ENCODE data around the gene PTBP1. TPM values are rescaled to one million over a fixed set of nuclear protein-coding genes. Genes with fewer than 3 reads are reported as not detected.
"Not testable (repeated sequence)": the region's sequence is repeated elsewhere in the genome, so short reads cannot be mapped to it uniquely, and the experiment has no call there.

The PTBP1 gene
- total RNA-seq, 2 experiments from 2014 or later = 510 to 532 TPM

DNA sequence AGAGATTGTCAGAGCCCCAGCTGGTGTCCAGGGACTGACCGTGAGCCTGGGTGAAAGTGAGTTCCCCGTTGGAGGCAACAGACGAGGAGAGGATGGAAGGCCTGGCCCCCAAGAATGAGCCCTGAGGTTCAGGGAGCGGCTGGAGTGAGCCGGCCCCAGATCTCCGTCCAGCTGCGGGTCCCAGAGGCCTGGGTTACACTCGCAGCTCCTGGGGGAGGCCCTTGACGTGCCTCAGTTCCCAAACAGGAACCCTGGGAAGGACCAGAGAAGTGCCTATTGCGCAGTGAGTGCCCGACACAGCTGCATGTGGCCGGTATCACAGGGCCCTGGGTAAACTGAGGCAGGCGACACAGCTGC lies 53.7 kb downstream of the PTBP1 start:
- H3K36me3 Mint-ChIP-seq (ENCODE audit: low read depth) = no peaks in the 10 kb centered on the region
- peaks cover 34% of the 10 kb centered on the region for H3K27me3 Mint-ChIP-seq (ENCODE audit: low read depth)
- no peak for DNase-seq
- H3K9me3 Mint-ChIP-seq = no peaks in the 10 kb centered on the region
- CTCF ChIA-PET = interaction anchor here (0.8 kb wide), 1 partner anchor 13 kb away, joined by 3 read pairs; no protein-coding TSS in a partner anchor
- H3K4me1 Mint-ChIP-seq (ENCODE audit: low read depth) = no peaks in the 10 kb centered on the region
- H3K4me3 Mint-ChIP-seq = no peak overlapping the region
- H3K27ac Mint-ChIP-seq = no peak overlapping the region
- intact Hi-C loops (cut with micrococcal nuclease) = no loop called here

DNA sequence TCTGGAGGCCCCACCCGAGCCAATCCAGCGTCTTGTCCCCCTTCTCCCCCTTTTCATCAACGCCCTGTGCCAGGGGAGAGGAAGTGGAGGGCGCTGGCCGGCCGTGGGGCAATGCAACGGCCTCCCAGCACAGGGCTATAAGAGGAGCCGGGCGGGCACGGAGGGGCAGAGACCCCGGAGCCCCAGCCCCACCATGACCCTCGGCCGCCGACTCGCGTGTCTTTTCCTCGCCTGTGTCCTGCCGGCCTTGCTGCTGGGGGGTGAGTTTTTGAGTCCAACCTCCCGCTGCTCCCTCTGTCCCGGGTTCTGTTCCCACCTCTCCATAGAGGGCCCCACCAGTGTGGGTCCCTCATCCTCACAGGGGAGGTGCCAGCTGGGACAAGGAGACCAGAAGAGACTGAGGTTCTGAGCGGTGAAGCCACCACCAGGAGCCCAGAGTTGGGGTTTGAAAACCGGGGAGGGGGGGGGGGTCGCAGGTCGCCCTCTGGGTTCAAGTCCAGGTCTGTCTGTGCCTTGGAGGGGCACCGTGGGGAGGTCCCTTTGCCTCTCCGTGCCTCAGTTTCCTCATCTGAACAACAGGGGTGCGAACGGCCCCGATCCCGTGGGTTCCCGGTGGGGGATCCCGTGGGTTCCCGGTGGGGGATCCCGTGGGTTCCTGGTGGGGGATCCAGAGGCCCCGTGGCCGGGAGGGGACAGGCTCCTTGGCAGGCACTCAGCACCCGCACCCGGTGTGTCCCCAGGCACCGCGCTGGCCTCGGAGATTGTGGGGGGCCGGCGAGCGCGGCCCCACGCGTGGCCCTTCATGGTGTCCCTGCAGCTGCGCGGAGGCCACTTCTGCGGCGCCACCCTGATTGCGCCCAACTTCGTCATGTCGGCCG lies 55.1 kb downstream of the PTBP1 start, which contains the start of gene ELANE:
Gene ELANE, plus strand, starts transcription at position 168 of the 878 bp plus-strand sequence. Its CDS starts 26 bp downstream, at position 194.
- Mint-ChIP-seq H3K4me1 (ENCODE audit: low read depth) (no peaks in the 10 kb centered on the region), H3K4me3 (no peak within 1 kb of the TSS), H3K27me3 (ENCODE audit: low read depth) (peaks cover 24% of the 10 kb centered on the region), H3K9me3 (no peaks in the 10 kb centered on the region), H3K27ac (no peak within 1 kb of the TSS), H3K36me3 (ENCODE audit: low read depth) (no peaks in the 10 kb centered on the region)
- intact Hi-C loops (cut with micrococcal nuclease) = no loop called here
- DNase-seq = no peak
- CTCF ChIA-PET = no interaction called here

DNA sequence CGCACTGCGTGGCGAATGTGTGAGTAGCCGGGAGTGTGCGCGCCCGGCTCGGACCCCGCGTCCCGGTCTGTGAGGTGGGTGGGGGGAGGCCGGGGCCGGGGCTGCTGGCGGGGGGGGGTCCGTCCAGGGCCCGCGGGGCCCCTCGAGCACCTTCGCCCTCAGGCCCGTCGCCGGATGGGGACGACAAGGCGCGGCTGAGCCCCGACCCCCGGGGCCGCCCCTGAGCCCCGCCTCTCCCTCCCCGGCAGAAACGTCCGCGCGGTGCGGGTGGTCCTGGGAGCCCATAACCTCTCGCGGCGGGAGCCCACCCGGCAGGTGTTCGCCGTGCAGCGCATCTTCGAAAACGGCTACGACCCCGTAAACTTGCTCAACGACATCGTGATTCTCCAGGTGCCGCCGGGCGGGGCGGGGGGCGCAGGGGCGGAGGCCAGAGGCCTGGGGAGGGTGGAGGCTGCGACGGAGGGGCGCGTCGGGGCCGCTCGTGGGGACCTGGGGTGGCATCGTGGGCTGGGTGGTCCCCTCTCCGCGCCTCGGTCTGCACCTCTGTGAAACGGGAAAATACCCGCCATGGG lies 55.8 kb downstream of the PTBP1 start:
- CTCF ChIA-PET = no interaction called here
- intact Hi-C loops (cut with micrococcal nuclease) = no loop called here
- Mint-ChIP-seq H3K36me3 (ENCODE audit: low read depth) (no peaks in the 10 kb centered on the region), H3K27me3 (ENCODE audit: low read depth) (peaks cover 21% of the 10 kb centered on the region), H3K4me1 (ENCODE audit: low read depth) (no peaks in the 10 kb centered on the region), H3K9me3 (no peaks in the 10 kb centered on the region), H3K4me3 (no peak overlapping the region), H3K27ac (no peak overlapping the region)
- no peak for DNase-seq

DNA sequence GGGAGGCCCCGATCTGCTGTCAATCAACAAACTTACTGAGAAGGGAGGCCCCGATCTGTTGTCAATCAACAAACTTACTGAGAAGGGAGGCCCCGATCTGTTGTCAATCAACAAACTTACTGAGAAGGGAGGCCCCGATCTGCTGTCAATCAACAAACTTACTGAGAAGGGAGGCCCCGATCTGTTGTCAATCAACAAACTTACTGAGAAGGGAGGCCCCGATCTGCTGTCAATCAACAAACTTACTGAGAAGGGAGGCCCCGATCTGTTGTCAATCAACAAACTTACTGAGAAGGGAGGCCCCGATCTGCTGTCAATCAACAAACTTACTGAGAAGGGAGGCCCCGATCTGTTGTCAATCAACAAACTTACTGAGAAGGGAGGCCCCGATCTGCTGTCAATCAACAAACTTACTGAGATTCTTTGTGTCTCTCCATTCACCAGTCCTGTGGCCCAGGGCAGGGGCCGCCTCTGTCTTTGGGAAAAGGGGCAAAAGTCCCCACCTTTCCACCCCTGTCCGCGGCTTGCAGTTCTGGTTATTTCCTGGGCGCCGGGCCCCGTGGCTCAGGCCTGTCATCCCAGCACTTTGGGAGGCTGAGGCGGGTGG lies 56.5 kb downstream of the PTBP1 start:
- CTCF ChIA-PET; H3K4me1 Mint-ChIP-seq (ENCODE audit: low read depth); intact Hi-C loops (cut with micrococcal nuclease); H3K27ac Mint-ChIP-seq; DNase-seq; H3K4me3 Mint-ChIP-seq; H3K36me3 Mint-ChIP-seq (ENCODE audit: low read depth); H3K9me3 Mint-ChIP-seq: not testable (repeated sequence)
- peaks cover 16% of the 10 kb centered on the region for H3K27me3 Mint-ChIP-seq (ENCODE audit: low read depth)

DNA sequence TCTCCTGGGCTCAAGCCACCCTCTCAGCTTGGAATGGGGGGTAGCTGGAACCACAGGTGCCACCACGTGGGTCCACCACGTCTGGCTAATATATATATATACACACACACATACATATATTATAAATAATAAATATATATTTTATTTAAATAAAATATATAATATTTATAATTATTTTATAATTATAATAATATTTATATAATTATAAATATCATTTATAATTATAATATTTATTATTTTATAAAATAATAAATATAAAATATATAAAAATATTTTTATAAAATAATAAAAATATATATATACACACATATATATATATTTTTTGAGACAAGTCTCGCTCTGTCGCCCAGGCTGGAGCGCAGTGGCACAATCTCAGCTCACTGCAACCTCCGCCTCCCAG lies 57.3 kb downstream of the PTBP1 start:
- no peak overlapping the region for H3K4me3 Mint-ChIP-seq
- no peak for DNase-seq
- no peaks in the 10 kb centered on the region for H3K36me3 Mint-ChIP-seq (ENCODE audit: low read depth)
- CTCF ChIA-PET = interaction anchor here (0.7 kb wide), 1 partner anchor 117 kb away, joined by 3 read pairs; no protein-coding TSS in a partner anchor
- no peaks in the 10 kb centered on the region for H3K4me1 Mint-ChIP-seq (ENCODE audit: low read depth)
- peaks cover 13% of the 10 kb centered on the region for H3K27me3 Mint-ChIP-seq (ENCODE audit: low read depth)
- H3K9me3 Mint-ChIP-seq = no peaks in the 10 kb centered on the region
- H3K27ac Mint-ChIP-seq = no peak overlapping the region
- intact Hi-C loops (cut with micrococcal nuclease) = no loop called here

DNA sequence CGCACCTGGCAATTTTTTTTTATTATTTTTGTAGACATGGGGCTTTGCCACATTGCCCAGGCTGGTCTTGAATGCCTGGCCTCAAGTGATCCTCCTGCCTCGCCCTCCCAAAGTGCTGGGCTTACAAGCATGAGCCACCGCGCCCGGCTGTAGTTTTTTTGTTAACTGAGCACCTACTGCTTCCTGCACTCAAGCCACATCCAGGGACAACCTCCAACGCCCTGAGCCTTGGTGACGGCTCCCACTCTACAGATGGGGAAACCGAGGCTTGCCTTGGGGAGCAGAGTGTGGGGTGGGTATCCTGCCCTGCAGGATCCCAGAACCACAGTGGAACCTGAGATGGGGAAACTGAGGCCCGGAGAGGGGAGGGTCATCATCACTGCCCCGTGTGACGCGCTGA lies 57.9 kb downstream of the PTBP1 start:
- Mint-ChIP-seq H3K27ac (no peak overlapping the region), H3K9me3 (no peaks in the 10 kb centered on the region), H3K27me3 (ENCODE audit: low read depth) (peaks cover 7% of the 10 kb centered on the region), H3K4me1 (ENCODE audit: low read depth) (no peaks in the 10 kb centered on the region), H3K4me3 (no peak overlapping the region), H3K36me3 (ENCODE audit: low read depth) (no peaks in the 10 kb centered on the region)
- intact Hi-C loops (cut with micrococcal nuclease) = no loop called here
- CTCF ChIA-PET = no interaction called here
- DNase-seq = no peak

DNA sequence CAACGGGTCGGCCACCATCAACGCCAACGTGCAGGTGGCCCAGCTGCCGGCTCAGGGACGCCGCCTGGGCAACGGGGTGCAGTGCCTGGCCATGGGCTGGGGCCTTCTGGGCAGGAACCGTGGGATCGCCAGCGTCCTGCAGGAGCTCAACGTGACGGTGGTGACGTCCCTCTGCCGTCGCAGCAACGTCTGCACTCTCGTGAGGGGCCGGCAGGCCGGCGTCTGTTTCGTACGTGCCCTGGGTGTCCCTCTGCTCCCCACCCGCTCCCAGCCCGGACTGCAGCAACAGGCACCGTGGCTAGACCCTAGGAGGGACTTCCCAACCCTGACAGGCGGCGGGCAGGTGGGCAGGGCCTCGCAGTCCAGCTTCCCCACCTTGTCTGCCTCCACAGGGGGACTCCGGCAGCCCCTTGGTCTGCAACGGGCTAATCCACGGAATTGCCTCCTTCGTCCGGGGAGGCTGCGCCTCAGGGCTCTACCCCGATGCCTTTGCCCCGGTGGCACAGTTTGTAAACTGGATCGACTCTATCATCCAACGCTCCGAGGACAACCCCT lies 58.4 kb downstream of the PTBP1 start:
- Mint-ChIP-seq H3K4me1 (ENCODE audit: low read depth) (no peaks in the 10 kb centered on the region), H3K36me3 (ENCODE audit: low read depth) (no peaks in the 10 kb centered on the region), H3K9me3 (no peaks in the 10 kb centered on the region), H3K4me3 (no peak overlapping the region), H3K27me3 (ENCODE audit: low read depth) (peaks cover 6% of the 10 kb centered on the region), H3K27ac (no peak overlapping the region)
- DNase-seq = no peak
- CTCF ChIA-PET = interaction anchor here (0.9 to 1.1 kb wide), 2 partner anchors 9 to 141 kb away, joined by 3 read pairs; no protein-coding TSS in a partner anchor
- intact Hi-C loops (cut with micrococcal nuclease) = no loop called here

DNA sequence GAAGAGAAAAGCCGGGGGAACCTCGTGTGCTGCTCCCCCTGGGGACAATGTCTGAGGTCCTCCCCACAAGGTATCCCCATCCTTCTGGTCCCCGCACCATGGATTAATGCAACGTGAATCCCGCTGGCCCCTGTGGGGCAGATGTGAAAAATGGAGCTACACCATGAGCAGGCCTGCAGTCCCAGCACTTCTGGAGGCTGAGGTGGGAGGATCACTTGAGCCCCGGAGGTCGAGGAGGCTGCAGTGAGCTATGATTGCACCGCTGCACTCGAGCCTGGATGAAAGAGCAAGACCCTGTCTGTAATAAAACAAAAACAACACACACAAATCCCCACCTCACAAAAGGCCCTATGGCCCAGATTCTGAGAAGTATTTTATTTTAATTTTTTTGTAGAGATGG lies 61.0 kb downstream of the PTBP1 start:
- H3K36me3 Mint-ChIP-seq (ENCODE audit: low read depth) = no peaks in the 10 kb centered on the region
- H3K4me3 Mint-ChIP-seq = no peak overlapping the region
- H3K4me1 Mint-ChIP-seq (ENCODE audit: low read depth) = peaks cover 6% of the 10 kb centered on the region
- CTCF ChIA-PET = interaction anchor here (0.6 to 1.5 kb wide), 2 partner anchors 24 to 85 kb away, joined by 3 to 4 read pairs; no protein-coding TSS in a partner anchor
- H3K27ac Mint-ChIP-seq = no peak overlapping the region
- no peaks in the 10 kb centered on the region for H3K9me3 Mint-ChIP-seq
- intact Hi-C loops (cut with micrococcal nuclease) = no loop called here
- peaks cover 3% of the 10 kb centered on the region for H3K27me3 Mint-ChIP-seq (ENCODE audit: low read depth)
- no peak for DNase-seq

DNA sequence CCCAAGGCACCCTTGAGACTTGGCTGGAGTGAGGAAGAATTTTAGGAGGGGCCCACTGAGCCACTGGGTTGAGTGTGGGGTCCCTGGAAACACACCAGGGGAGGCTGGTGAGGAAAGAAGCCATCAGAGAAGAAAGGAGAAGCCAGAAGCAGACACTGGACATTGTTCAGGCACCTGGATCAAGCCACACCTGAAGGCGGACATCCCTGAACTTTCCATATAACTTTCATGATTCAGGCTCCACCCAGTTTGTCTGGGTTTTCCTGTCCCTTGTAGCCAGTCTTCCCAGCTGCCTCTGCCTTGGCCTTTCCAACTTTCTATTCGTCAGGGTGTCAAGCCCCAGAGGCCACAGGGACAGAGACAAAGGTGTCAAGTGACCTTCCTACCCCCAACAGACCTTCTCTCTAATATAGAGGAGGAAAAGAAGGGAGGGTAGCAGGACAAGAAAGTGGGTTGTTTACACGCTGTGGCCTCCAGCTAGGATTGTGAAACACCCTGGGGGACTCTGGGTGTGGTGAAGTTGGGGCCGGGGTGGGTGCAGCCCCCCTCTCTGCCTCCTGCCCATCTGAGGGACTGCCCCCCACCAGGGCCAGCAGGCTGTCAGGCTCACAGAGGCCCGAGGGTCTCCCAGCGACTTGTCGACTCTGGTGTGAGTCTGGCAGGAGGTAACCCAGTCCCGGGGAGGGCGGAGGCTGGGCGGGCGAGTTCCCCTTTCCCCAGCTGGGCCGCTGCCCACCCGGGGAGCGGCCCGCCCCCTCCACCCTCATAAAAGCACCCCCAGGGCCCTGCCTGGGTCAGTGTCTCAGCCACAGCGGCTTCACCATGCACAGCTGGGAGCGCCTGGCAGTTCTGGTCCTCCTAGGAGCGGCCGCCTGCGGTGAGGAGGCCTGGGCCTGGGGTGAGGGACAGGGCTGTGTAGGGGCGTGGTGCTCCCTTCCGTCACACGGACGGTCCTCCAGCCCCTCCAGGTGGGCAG lies 61.9 kb downstream of the PTBP1 start, which contains the start of gene CFD:
Gene CFD, plus strand, starts transcription at position 797 of the 976 bp plus-strand sequence. Its CDS starts 26 bp downstream, at position 823.
- H3K27me3 Mint-ChIP-seq (ENCODE audit: low read depth) = peaks cover 6% of the 10 kb centered on the region
- no peaks in the 10 kb centered on the region for H3K9me3 Mint-ChIP-seq
- H3K36me3 Mint-ChIP-seq (ENCODE audit: low read depth) = no peaks in the 10 kb centered on the region
- no peak within 1 kb of the TSS for H3K27ac Mint-ChIP-seq
- CTCF ChIA-PET = interaction anchor here (0.6 to 1.5 kb wide), 2 partner anchors 24 to 86 kb away, joined by 3 to 4 read pairs; no protein-coding TSS in a partner anchor
- H3K4me1 Mint-ChIP-seq (ENCODE audit: low read depth) = peaks cover 13% of the 10 kb centered on the region
- intact Hi-C loops (cut with micrococcal nuclease) = no loop called here
- no peak for DNase-seq
- peak within 1 kb of the TSS; percentile 27 for H3K4me3 Mint-ChIP-seq

DNA sequence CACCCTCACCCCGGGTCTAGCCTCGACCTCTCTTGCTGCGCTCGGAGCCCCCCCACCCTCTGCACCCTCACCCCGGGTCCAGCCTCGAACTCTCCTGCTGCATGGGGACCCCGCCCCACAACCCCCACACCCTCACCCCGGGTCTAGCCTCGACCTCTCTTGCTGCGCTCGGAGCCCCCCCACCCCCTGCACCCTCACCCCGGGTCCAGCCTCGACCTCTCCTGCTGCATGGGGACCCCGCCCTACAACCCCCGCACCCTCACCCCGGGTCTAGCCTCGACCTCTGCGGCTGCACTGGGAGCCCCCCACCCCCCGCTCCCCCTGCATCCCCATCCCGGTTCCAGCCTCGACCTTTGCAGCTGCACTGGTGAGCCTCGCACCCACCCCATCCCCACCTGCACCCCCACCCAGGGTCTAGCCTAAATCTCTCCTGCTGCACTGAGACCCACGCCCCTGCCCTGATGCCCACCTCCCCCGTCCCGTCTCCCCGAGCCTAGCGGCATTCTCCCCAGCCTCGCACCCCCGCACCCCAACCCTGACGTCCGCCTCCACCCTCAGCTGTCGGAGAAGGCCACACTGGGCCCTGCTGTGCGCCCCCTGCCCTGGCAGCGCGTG lies 64.0 kb downstream of the PTBP1 start:
- H3K27ac Mint-ChIP-seq = no peak overlapping the region
- DNase-seq = no peak
- H3K9me3 Mint-ChIP-seq = no peaks in the 10 kb centered on the region
- peaks cover 13% of the 10 kb centered on the region for H3K4me1 Mint-ChIP-seq (ENCODE audit: low read depth)
- no peak overlapping the region for H3K4me3 Mint-ChIP-seq
- no peaks in the 10 kb centered on the region for H3K36me3 Mint-ChIP-seq (ENCODE audit: low read depth)
- intact Hi-C loops (cut with micrococcal nuclease) = no loop called here
- CTCF ChIA-PET = no interaction called here
- H3K27me3 Mint-ChIP-seq (ENCODE audit: low read depth) = peaks cover 6% of the 10 kb centered on the region
